HepG2 (cell line): ENCODE data around the gene PRCD. TPM values are rescaled to one million over a fixed set of nuclear protein-coding genes. Genes with fewer than 3 reads are reported as not detected.

ENCODE experiments used
- AGO1 ChIP-seq: fragments of 200-400 bp; formaldehyde crosslinking; IDR thresholded peaks from 2 replicates; pipeline ENCODE4 v1.6.1; 2017; ENCODE audit warnings: mild to moderate bottlenecking, low read depth, low read length, moderate library complexity; ENCODE audit not compliant: poor library complexity, severe bottlenecking
- AGO2 ChIP-seq: fragments of 200-400 bp; formaldehyde crosslinking; optimal IDR thresholded peaks from 2 replicates; pipeline ENCODE3; 2017; ENCODE audit warnings: mild to moderate bottlenecking, low read depth, low read length, moderate library complexity
- CC2D1A ChIP-seq: sonication (generic); formaldehyde crosslinking; IDR thresholded peaks from 2 replicates; pipeline ENCODE4 v1.8.1; 2023; ENCODE audit warnings: mild to moderate bottlenecking, missing genetic modification reagents
- KLF9 ChIP-seq: IDR thresholded peaks from 2 replicates; pipeline ENCODE4 v1.6.1; 2016; ENCODE audit warnings: low read depth
- NFAT5 ChIP-seq: sonication (generic); formaldehyde crosslinking; IDR thresholded peaks from 2 replicates; pipeline ENCODE4 v1.4.0; 2020; ENCODE audit warnings: missing genetic modification reagents
- NFKB2 ChIP-seq: sonication (generic); formaldehyde crosslinking; IDR thresholded peaks from 2 replicates; pipeline ENCODE4 v1.4.0; 2020; ENCODE audit warnings: missing genetic modification reagents, borderline replicate concordance
- NRL ChIP-seq: sonication (generic); formaldehyde crosslinking; IDR thresholded peaks from 2 replicates; pipeline ENCODE4 v1.5.0; 2020; ENCODE audit warnings: missing genetic modification reagents, mild to moderate bottlenecking, moderate library complexity, borderline replicate concordance
- RBFOX2 ChIP-seq: fragments of 200-400 bp; formaldehyde crosslinking; IDR thresholded peaks from 2 replicates; pipeline ENCODE4 v1.6.1; 2017; ENCODE audit warnings: low read depth, mild to moderate bottlenecking, low read length
- ZNF326 ChIP-seq: sonication (generic); formaldehyde crosslinking; IDR thresholded peaks from 2 replicates; pipeline ENCODE4 v1.4.0; 2020; ENCODE audit warnings: missing genetic modification reagents, borderline replicate concordance
- polyA plus RNA-seq, 8 experiments: library from polyadenylated mRNA; depleted of rRNA in 3 of 8; stranded (reverse) in 7 of 8; unstranded in 1 of 8; fragments of >200 nt; fragmentation: Illumina TruSeq in 4 of 8; extraction: Trizol in 4 of 8; gene quantifications; 2 replicates each; pipeline versions ENCODE4 v1.2.1 to v1.2.3, GENCODE V29; 2011 to 2016; ENCODE audit warnings: low read depth in 4 of 8, missing spikeins in 1 of 8, mixed read lengths in 1 of 8; ENCODE audit not compliant: insufficient read depth in 1 of 8
- total RNA-seq, 5 experiments: library from RNA; depleted of rRNA; stranded (reverse); fragments of >200 nt; fragmentation: Illumina TruSeq; extraction: Trizol; gene quantifications; 2 replicates each; pipeline ENCODE4 v1.2.3, GENCODE V29; 2016; ENCODE audit warnings: low read depth in 1 of 5
- TF ChIP-seq, protein P1 (sequence below): sonication (generic); formaldehyde crosslinking; IDR thresholded peaks from 2 replicates; pipeline ENCODE4 v1.5.0; 2020; ENCODE audit warnings: mild to moderate bottlenecking, missing genetic modification reagents

The PRCD gene
- total and polyA plus RNA-seq, 2 of the 13 experiments (the other 11 are each of a cell fraction or from before 2014, with no cell fraction given) = 0.51 TPM; not detected in 1

DNA sequence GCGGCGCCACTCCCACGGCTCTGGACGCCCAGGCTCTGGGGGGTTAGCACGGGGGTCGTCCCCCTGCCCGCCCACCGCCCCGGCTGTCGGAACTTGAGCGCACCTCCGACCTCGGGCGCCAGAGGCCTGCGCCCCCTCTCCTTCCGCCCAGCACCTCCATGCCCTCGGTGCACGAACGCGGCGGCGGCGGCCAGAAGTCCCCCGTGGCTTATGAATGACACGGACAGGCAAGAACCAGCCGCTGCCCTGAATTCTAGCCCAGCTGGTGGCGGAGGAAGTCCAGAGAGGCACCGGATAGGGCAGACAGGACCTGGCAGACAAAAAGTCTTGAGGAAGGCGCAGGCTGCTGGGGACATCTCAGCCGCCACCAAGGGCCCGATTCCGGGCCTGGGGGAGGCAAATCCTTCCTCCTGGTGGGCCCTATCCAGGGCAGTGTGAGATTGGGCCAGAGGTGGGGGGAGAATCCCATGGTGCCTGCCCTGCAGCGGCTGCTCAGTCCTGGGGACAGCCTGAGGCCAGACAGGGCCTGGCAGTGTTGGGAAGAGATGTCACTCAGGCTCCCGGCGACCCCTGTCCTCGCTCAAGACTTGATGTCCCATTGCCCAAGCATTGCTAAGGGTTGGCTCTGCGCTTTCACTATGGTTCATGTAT, 1.4 kb upstream of the PRCD start (continued):
- TF ChIP-seq NFAT5 (CRISPR knock-in tag) (no peak), AGO2 (peak; percentile 56), ZNF326 (CRISPR knock-in tag) (0 out of 2 replicates have a peak, but pooled peaks have one; percentile 57), NRL (0 out of 2 replicates have a peak, but pooled peaks have one; percentile 19), NFKB2 (CRISPR knock-in tag) (no peak), AGO1 (peak; percentile 24), KLF9 (CRISPR knock-in tag) (no peak), RBFOX2 (0 out of 2 replicates have a peak, but pooled peaks have one; percentile 5), CC2D1A (no peak)
- TF ChIP-seq, protein P1, sequence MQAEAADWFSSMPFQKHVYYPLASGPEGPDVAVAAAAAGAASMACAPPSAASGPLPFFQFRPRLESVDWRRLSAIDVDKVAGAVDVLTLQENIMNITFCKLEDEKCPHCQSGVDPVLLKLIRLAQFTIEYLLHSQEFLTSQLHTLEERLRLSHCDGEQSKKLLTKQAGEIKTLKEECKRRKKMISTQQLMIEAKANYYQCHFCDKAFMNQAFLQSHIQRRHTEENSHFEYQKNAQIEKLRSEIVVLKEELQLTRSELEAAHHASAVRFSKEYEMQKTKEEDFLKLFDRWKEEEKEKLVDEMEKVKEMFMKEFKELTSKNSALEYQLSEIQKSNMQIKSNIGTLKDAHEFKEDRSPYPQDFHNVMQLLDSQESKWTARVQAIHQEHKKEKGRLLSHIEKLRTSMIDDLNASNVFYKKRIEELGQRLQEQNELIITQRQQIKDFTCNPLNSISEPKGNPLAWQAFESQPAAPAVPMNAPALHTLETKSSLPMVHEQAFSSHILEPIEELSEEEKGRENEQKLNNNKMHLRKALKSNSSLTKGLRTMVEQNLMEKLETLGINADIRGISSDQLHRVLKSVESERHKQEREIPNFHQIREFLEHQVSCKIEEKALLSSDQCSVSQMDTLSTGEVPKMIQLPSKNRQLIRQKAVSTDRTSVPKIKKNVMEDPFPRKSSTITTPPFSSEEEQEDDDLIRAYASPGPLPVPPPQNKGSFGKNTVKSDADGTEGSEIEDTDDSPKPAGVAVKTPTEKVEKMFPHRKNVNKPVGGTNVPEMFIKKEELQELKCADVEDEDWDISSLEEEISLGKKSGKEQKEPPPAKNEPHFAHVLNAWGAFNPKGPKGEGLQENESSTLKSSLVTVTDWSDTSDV (CRISPR knock-in tag) = no peak
- TF ChIP-seq, all 625 proteins: peak for 7
